AG09319 (cell line): ENCODE measurements around the gene VSIG1.

Experiments used
- DNase-seq: peaks from one replicate; pipeline ENCODE4 v3.0.0-alpha.2; 2010; ENCODE audit warnings: low read depth; ENCODE audit errors: extremely low read depth
- TF ChIP-seq, protein P1 (sequence below): IDR thresholded peaks from 2 replicates; pipeline ENCODE4 v1.5.1; 2011; ENCODE audit warnings: low read depth, mild to moderate bottlenecking, inconsistent platforms, low read length, moderate library complexity

The VSIG1 gene

GRCh38 chrX:108022491-108023089 is 22.3 kb upstream of the VSIG1 start:
- TF ChIP-seq, protein P1, sequence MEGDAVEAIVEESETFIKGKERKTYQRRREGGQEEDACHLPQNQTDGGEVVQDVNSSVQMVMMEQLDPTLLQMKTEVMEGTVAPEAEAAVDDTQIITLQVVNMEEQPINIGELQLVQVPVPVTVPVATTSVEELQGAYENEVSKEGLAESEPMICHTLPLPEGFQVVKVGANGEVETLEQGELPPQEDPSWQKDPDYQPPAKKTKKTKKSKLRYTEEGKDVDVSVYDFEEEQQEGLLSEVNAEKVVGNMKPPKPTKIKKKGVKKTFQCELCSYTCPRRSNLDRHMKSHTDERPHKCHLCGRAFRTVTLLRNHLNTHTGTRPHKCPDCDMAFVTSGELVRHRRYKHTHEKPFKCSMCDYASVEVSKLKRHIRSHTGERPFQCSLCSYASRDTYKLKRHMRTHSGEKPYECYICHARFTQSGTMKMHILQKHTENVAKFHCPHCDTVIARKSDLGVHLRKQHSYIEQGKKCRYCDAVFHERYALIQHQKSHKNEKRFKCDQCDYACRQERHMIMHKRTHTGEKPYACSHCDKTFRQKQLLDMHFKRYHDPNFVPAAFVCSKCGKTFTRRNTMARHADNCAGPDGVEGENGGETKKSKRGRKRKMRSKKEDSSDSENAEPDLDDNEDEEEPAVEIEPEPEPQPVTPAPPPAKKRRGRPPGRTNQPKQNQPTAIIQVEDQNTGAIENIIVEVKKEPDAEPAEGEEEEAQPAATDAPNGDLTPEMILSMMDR, result no peak
- DNase-seq, result no peak

GRCh38 chrX:108025376-108025775 is 19.5 kb upstream of the VSIG1 start:
- TF ChIP-seq, protein P1, result no peak

GRCh38 chrX:108025954-108026600 is 18.8 kb upstream of the VSIG1 start:
- DNase-seq, result no peak

More at GRCh38 chrX:108025376-108025775, 19.5 kb upstream of the VSIG1 start:
- no peak for DNase-seq

DNA sequence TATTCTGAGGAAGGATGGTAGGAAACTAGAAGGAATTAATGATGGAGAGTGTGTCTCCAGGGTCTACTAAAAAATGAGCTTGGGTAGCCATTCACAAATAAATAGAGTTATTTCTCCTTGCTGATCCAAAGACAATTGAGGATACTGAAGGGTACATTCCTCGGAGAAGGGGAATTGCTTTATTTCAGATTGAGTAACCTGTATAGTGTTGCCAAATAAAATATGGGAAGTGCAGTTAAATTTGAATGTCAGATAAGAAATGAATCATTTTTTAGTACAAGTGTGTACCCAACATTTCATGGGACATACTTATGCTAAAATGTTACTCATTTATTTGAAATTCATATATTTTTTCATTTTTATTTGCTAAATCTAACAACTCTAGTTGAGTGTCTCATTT is 16.0 kb upstream of the VSIG1 start:
- TF ChIP-seq, protein P1, result no peak
- no peak for DNase-seq

More at GRCh38 chrX:108025954-108026600, 18.8 kb upstream of the VSIG1 start:
- TF ChIP-seq, protein P1, result no peak

DNA sequence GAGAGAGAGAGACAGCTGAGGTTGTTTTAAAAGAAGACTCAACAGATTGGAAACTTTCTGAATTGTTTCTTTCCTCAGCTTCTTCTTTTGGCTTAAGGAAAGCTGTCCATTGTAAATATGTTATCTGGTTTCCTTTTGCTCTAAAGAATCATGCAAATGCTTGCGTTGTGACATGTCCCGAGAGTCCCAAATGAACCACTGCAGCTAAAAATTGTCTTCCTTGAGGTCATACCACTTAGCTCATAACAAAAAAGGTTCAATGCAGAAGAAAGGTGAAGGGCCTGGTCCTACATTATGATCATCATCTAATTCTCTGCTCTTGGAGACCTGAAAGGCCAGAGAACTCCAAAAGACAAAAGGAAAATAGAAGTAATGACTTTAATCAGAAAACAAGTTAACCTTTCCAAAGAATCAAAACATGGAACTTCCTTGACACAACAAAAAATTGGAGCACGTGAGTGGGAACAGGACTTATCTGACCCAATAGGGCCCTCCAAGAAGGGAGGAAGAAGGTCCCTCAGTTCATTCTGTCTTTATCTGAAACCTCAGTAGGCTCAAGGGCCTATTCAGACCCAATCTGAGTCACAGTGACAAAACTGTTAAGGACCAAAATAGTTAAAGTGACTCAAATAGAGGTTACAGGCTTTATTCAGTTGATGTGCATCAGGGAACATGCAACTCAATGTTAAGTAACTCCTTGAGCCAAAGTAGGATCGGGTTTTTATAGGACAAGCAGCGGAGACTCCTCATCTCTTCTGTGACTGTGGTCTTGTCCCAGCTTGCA is 14.7 kb upstream of the VSIG1 start:
- no peak for DNase-seq
- TF ChIP-seq, protein P1, result no peak

GRCh38 chrX:108032944-108033343 is 11.9 kb upstream of the VSIG1 start:
- DNase-seq, result no peak
- TF ChIP-seq, protein P1, result no peak

DNA sequence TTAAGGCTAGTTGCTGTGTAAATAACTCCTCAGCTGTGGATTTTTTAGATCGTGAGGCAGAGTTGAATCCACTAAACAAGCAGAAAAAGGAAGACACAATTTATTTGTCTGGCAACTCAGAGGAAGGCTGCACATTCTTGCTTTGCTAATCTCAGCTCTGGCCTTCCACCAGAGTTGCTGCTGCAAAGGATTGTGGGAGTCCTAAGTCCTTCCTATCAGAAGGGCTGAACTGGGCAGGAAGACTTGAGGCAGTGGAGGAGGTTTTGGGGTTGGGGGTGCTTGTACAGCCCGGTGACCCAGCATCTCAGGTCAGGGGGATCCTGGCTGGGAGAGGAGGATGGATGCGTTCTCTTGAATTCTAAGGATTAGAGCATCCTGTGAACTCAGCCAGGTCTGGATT is 11.0 kb upstream of the VSIG1 start:
- DNase-seq, result no peak
- TF ChIP-seq, protein P1, result no peak
